GM20431 (cell line): ENCODE measurements around the gene EXOC5.

ENCODE experiments used
- in situ Hi-C: fragments of 300-500 bp; cut with MseI, MboI; formaldehyde crosslinking; loops from one replicate; pipeline ENCODE4 v1.15.0; 2020; ENCODE audit warnings: low sequenced_read_pairs; ENCODE audit not compliant: unreplicated experiment

EXOC5 gene

DNA sequence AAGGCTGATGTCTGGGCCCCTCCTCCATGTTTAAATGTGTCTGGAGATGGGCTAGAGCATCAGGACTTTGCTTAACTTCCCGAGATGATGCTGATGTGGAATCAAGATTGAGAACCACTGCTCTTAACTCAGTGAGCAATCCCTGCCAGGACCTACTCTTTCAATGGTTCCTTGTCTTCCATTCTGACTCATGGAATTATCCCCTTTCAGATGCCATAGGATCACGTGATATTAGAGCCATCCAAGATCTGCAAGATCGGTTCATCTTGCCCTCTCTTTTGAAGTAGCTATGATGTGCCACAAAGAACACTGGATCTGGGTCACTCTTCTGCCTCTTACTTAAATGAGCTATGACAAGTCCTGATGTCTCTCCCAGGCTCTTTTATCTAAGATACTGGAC lies 96.8 kb downstream of the EXOC5 start:
- in situ Hi-C loops = no loop called here

GRCh38 chr14:57171363-57171762 lies 97.3 kb downstream of the EXOC5 start:
- in situ Hi-C loops = no loop called here

DNA sequence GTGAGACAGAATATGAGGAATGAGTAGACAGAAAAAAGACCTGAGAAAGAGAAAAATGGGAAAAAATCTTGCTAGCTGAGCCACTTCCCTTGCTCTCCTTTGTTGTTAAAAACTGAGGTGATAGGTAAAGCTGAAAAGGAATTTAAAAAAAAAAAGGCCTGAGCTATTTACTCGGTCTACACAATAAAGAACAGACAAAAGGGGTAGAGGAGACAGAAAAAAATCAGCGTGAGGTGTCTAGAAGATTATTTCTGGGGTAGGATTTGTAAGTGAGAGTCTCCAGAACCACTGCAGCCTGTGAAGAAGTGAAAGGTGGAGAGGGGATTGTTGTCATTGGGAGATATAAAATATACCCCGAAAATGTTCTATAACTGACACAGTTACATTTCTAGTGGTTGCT lies 98.8 kb downstream of the EXOC5 start:
- in situ Hi-C loops = no loop called here

GRCh38 chr14:57168138-57168679 lies 100.5 kb downstream of the EXOC5 start:
- in situ Hi-C loops = no loop called here

GRCh38 chr14:57161583-57162234 lies 107.0 kb downstream of the EXOC5 start:
- in situ Hi-C loops = no loop called here

GRCh38 chr14:57160333-57160732 lies 108.4 kb downstream of the EXOC5 start:
- in situ Hi-C loops = no loop called here

- in situ Hi-C loops = no loop called here
These were observed 115.4 kb downstream of the EXOC5 start for GRCh38 chr14:57153286-57153685.
